Measurements from ENCODE around the gene DLX6.

DLX6 gene

DNA sequence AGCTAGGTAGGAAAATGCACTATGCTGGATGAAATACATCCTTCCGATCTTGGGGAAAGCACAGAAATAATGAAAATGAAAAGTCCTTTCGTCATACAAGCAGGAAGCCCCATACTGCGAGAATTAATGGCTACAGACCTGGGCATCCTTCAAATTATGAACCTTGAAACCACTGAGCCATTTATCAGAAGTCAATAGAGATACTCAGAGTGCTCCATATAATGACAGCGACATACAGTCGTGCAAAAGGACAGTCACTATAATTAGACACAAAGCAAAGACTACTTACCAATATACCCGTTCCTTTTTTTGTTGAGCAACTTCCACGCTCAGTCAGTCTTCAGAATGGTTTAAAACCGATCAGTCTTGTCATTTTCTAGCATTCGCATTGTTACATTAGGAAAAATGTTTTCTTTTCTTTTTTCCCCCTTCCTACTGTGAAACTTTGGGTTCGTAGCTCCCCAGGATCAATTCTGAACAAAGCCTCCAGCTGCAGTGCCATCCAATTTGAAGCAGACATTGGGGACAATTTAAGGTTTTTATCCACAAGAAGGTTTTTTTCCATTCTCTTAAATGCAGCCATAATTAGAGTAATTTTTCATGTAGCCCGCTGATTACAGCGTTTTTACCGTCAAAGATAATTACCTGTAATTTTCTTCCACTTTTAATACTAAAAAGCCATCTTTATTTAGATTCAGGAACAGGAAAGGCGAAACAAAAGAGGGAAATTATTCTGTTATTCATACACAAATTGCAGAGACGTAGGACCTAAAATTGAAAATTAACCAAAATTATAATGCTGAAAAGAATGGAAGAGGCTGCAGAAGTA lies 6.4 kb downstream of the DLX6 start:
- no peak for DNase-seq (ENCODE audit: low read depth)

DNA sequence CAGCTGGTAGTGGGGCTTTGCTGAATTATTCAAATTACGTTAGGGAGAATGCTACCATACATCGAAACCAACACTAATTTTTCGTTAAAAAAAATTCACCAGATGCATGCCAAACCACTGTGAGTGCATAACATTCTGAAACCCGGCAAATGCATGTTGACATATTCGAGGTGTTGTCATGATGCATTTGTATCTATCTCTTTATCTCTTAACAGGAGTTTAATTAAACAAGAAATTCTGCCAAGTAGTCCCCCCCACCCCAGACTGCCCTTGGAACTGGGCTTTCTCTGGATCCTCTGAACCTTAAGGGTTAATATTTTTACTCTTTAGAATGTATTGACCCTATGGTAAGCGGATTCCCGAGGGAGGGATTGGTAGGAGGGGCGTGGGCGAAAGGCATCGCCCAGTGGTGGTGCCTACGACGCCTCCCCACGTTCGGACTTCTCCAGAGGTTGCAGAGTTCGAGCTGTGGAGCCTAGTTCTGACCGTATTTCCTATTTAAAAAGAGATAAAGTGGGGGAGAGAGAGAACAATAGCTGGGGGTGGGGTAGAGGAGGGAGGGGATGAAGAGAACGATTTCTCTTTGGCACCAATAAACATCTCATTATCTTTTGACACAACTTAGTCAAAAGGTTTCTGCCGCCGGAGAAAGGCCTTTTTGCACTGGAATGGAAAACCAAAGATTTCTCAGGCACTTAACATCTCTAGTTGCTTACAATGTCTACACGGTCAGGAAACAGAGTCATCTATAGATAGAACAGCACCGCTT lies 7.2 kb downstream of the DLX6 start:
- DNase-seq (ENCODE audit: low read depth), result no peak

DNA sequence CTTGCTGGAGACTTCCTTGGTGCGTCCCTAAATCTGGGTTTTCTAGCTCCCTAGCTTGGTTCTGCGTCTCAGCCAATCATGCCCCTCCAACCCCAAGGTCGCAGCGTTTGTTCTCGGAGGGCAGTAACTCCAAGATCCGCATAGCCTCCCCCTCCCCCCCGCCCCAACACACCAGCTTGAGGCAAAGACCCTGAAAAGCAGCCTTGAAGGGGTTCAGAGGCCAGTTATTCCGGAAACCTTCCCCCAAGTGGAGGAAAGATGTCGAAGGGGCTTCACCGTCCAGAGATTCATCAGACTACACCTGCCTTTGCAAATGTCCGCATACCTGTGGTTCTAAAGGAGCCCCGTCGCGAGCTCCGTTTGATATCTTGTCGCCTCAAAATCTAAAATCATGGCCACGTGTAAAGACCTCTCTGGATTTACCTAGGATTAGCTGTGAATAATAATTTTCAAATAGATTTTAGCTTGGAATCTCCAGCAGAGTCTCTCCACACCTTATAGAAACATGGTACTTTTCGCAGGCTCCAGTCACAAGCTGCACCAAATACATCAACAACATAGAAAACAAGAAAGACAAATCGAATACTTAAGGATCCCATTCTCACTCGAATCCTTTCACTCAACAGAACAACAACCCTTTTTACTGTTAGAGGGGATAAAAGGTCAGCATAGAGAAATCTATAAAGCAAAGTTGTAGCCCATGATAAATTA lies 7.9 kb downstream of the DLX6 start:
- DNase-seq (ENCODE audit: low read depth), result no peak

DNA sequence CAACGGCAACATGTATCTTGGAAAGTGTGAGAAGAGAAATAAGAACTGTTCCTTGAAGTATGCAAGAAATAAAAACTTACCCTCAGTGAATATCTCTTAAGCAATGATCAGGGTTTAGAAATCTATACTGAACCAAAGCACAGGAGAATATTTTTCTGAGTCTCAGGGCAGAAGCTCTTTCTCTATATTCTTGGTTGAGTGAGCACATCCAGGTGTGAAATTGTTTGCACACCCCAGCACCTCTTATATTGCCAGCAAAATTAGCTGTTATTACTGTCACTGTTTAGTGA lies 8.4 kb downstream of the DLX6 start:
- no peak for DNase-seq (ENCODE audit: low read depth)

DNA sequence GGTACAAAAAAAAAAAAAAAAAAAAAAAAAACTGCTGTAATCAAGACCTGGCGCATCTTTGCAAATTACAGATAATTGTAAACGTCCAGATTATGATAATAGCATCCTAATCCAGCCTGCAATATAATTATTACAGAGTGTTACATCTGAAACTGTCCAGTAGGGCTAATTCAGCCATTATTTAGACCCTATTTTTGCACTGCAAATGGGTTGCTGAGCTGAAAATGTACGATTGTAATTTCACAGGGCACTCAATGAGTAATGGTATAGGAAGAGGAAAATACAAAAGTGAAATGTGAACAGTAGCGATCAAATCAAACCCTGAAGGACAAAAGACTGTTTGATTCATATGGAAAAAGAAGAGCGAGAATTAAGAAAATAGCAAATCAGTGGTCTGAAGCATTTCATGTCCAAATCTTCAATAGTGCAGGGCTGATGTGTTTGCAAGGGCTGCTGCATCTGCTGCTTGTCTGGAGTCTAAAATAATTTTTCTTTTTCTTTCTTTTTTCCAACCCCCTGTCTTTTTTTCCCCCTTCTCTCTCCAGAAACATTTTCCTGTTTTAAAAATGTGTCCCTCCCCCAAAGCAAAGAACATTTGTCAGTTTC lies 8.9 kb downstream of the DLX6 start:
- DNase-seq (ENCODE audit: low read depth), result no peak

DNA sequence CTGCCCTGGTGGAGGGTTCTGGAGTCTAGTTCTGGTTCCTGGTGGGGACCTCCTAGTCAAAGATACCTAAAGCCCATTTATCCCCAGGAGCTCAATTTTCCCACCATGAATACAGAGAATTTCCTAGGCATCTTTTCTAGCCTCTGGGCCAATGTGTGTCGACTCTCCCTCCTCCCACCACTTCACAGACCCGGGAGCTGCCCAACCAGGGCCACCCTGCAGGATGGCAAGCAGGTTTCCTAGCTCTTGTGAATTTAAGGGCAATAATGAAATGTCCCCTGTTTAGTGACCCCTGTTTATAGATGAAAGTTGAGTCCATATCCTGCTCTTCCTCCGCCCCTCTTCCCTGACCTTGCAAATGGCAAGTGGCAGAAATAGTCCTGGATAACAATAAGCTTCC lies 9.9 kb downstream of the DLX6 start:
- no peak for DNase-seq (ENCODE audit: low read depth)

DNA sequence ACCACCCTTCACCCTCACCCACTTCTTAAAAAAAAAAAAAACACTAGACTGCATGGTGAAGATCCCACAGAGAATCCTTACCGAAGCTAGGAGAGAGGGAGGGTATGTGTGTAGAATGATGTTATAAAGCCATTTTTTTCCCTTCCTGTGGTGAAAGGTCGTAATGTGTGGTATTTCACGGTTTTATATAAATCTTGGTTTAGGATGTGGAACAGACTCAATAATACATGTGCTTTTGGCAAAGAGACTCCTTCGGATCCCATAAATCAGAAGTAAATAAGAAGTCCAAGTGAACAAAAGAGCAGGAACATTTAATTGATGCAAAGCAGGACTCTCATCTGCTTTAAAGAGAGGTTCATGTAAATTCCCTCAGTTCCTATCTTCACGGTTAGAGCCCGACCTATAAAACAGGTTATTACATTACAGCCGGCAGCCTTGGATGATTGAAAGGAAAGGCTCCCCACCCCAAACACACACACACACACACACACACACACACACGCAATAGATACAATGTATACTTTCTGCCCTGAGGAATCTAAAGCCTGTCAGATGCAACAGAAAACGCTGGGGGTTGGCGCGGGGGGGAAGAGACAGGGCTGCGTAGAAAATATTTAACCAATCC lies 10.5 kb downstream of the DLX6 start:
- DNase-seq (ENCODE audit: low read depth), result no peak

DNA sequence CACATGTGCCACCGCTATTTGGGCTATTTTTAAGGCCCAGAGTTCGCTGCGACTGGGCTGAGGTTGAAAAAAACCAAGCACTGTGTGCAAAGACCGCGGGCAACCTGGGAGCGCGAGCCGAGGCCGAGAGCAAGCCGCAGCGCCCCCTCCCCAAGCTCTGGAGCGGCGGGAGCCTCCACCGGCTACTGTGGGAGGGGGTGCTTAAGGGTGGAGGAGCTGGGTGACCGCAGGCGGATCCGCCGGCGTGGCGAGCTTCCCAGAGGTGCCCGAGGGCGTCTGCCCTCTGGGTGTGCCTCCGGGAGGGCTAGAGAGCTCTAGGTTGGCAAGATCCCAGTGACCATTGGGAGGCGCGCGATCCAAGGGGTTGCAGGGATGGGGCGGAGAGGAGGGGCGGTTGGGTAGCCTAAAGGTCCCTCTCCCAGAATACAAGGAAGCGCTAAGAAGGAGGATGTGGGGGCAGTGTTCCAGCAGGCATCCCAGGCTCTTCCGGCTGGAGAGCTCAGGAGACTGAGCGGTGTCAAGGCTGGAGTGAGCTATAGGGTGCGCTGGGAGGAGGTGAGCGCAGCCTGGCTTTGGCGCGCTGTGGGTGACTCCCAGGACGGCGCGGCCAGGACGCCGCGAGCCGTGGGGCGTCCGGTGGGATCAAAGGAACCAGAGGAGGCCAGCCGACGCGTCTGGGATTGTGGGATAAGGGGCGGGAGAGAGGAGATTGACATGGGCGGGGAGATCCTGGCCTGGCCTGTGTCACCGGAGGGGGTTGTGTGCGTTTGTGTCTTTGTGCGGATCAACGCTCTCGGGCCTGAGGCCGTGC lies 11.2 kb downstream of the DLX6 start:
- DNase-seq (ENCODE audit: low read depth), result no peak

DNA sequence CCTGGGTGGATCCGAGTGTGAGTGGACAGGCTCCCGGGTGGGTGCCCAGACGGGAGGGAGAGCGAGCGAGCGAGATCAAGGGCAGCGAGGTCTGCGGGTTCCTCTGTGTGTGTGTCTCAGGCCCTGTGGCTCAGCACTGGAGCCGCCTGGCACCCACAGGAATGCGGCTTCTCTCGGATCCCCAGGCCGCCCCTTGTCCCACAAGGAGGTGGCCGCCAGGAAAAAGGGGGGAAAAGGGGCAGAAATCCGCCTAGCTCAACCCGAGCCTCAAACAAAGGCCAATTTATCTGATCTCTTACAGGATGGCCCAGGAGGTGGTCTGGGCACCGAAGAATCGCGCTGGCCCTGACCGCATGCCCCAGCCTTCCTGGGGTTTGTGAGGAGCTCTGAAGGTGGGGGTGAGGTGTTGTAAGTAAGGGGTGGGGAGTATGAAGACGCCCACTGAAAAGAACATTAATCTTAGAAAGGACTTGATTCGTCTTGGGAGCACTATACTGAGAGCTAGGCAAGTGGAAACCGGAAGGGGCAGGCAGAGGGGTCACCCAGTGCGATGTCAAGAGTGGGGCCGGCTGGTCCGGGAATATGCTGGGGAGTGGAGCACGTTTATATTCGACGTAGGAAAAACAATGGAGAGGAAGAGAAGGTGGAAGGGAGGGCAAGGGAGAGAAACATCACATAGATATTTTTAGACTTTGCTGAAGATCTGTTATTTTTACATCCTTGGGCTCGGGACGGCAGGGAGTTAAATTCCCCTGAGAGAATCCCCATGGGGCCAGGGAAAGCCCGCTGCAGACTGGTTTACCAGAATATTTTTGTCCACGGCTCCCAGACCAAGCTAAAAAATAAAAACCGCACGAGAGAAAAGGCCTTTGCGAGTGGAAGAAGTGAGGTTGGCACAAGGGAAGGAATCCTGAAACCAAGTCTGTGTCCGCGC lies 12.1 kb downstream of the DLX6 start:
- no peak for DNase-seq (ENCODE audit: low read depth)

DNA sequence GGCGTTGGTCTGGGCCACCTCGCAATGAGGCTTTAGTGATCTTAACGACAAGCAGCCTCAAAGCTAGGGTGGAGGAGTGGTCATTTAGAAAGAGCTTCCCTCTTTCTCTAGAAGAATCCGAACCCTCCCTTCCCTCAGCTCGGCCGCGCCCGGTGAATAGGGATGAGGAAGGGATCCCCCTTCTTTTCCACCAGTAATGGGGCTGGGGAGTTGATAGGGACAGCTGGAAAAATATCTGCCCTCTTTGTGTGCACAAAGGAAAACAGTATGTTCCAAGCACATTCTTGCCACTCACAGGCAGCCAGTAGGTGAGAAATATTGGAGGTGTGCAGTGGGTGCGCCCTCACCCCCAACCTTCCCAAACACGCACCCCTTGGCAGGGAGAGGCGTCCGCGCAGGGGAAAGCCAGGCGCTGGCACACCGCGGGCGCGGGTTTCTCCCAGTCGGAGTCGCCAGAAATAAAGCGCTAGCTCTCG lies 12.8 kb downstream of the DLX6 start:
- no peak for DNase-seq (ENCODE audit: low read depth)

DNA sequence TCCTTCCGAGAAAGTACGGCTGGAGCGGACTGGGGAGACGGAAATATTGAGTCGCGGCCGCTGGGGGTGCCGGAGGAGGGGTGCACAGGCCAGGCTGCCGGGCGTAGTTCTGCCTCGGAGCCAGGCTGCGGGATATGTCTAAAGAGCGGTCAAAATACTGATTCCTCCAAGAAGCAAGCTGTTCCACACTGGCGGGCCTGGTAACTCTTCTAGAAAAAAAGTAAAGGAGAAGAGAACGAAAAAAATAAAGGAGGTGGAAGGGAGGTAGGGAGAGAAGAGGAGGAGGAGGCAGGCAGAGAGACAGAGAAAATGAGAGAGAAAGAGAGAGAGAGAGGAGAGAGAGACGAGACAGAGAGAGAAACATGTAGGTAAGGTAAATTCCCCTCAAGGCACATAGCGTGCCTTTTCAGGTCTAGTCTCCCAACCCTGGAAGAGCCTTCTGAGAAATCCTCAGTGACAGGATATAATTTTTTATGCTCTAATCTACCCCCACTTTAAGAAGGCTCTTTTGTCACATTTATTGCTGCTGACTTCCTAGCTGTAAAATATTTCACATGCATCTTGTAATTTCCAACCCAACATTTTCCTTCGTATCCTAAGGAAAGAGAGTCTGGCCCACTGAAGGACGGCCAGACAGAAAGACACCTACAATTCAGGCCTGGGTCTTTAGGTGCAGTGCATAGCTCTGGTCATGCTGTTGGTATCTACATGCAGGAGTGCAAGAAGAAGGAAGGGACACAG lies 13.6 kb downstream of the DLX6 start:
- no peak for DNase-seq (ENCODE audit: low read depth)

DNA sequence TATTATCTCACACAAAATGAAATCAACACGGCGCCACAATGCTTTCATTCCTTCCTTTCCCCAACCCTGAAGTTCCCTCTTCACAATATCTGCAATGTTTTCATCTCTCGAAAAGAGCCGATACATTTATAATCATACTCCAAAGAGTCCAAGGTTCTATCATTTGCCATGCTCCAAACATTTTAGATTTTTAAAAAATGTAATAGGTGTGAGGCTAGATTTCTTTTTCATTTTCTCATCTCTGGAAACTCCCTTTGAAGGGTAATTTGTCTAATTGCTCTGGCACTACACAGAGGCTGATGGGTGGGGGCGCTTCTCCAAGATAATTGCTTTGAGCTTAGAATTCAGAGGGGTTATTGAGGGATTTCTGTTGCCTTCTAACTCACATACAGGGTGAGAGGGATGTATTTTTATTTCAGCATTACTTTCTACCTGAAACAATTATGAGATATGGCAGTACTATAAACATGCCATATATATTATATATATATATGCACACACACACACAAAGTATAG lies 14.4 kb downstream of the DLX6 start:
- no peak for DNase-seq (ENCODE audit: low read depth)

DNA sequence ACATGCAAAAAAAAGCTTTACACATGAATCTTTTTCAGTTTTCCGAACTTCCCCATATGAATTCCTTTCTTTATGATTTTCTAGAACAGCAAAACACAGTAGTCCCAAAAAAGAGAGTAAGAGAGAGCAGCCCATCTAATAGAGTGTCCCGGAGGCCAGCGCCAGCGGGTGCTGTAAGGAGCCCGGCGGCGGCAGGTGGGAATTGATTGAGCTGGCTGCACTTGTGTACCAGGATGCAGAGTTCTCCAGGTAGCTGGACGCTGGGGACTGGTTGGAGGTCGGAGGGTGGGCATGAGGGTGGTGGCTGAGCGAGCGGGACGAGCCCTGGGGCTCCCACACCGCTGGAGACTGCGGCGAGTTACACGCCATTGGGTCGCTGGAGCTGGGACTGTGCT lies 15.2 kb downstream of the DLX6 start:
- no peak for DNase-seq (ENCODE audit: low read depth)

DNA sequence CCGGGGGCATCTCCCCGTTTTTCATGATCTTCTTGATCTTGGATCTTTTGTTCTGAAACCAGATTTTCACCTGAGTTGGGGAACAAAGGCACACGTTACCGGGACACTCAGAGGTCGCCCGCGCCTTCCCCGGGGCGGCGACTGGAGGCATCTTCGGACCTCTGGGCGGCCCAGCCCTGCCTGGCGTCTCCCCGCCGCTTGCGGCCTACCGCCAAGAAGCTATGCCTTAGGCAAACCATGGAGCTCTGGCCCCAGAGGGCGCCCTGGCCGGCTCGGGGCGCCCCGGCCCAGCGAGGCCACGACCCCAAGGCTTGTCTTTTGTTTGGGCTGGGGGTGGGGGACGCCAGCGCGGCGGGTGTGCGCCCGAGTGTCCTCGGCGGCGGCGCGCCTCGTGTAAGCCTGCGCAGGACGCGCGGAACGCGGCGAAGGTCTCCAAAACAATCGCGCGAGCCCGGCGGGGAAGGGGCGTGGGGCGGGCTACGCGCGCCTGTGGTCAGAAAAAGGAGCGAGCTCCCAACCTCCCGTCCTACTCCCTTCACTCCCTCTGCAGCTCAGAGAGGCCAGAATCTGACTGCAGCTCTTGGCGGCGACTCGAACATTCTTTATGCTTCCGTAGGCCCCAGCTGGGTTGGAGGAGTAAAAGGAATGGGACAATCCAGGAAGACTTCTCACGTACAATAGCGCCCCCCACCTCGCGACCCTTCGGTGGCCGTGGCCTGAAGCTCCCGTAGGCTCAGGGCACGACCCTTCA lies 15.8 kb downstream of the DLX6 start:
- no peak for DNase-seq (ENCODE audit: low read depth)

DNA sequence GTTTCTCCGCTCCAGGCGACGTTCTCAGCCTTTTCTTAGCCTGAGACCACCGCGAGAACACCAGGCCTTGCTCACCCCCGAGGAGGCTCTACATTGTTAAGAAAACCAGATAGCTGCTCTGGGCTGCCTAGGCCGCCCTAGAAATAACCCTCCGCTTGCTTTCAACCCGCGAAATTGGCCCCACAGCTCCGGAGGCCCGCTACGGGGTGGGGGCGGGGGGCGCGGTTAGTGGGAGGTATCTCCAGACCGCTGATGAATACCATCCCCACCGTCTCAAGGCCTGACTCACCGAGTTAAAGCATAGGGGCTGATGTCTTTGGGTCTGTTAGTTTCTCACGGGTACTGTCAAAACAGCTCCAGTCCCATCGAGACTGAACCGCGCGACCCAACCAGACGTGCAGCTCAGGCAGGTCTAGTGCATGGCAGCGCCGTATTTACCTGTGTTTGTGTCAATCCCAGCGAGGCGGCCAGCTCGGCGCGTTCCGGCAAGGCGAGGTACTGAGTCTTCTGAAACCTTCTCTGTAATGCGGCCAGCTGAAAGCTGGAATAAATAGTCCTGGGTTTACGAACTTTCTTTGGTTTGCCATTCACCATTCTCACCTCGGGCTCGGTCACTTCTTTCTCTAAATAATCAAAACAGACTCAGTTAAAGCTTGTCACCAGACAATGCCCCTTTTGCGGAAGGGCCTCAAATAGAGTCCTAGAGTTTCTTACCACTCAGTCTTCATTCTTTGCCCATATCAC lies 16.6 kb downstream of the DLX6 start:
- DNase-seq (ENCODE audit: low read depth), result no peak

DNA sequence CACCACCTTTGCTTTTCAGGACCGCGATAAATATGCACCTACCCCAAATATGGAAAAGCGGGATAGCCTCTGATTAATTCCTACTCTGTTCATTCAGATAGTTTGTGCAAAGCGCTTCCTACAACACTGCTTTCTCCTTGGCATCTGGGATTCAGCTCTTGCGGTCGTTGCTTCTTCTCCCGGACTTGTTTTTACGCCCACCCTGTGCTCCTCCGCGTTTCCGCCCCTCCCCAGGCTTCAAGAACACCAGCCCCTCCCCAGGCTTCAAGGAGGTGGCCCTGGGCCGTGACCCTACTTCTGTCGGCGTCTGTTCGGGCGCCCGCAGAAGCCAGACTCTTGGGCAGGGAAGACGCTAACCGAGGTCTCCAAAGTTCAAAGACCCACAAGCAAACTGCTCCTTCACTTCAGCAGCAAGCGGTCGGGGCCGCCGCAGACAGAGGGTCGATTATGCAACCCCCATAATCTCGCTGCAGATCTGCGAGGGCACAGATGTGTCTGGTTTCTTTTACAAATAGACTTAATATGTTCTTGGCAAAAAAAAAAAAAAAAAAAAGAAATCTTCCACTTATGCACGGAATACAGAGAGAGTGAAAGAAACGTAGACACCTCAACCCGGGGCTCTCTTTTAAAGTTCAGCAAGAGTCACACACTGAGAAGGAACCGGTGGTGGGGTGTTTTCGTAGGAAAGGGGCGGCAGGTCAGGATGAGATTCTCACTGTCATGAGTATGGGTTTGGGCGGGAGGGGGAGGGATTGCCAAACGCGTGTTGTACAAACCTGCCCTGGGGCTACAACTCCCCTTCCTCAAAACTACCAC lies 17.3 kb downstream of the DLX6 start:
- DNase-seq (ENCODE audit: low read depth), result no peak
